Measurements from ENCODE around the gene KRTAP5-1.

GRCh38 chr11:1557051-1557884 lies 27.8 kb downstream of the KRTAP5-1 start:
- no peak for TF ChIP-seq POLR2A (IDR thresholded peaks at IDR 0.05; ENCODE audit: low read depth)
- no peak for TF ChIP-seq CTCF (IDR thresholded peaks at IDR 0.05)
